SJSA1 (cell line): ENCODE data around the gene PPP2R3B. TPM values are rescaled to one million over a fixed set of nuclear protein-coding genes. Genes with fewer than 3 reads are reported as not detected.
"Not testable (repeated sequence)": the region's sequence is repeated elsewhere in the genome, so short reads cannot be mapped to it uniquely, and the experiment has no call there.

Source experiments
- DNase-seq, 2 experiments: peaks; one replicate each; pipeline ENCODE4 v3.0.0-alpha.2; 2015 to 2020; ENCODE audit warnings: low spot score in 2 of 2, low read depth in 1 of 2
- H3K27ac ChIP-seq: fragments of 250-450 bp; sonication (Bioruptor Pico); 2 replicates; pipeline ENCODE4 v1.5.1; 2020; ENCODE audit warnings: mild to moderate bottlenecking, moderate library complexity
- H3K27me3 ChIP-seq: fragments of 250-450 bp; sonication (Bioruptor Pico); replicated peaks from 2 replicates; pipeline ENCODE4 v1.5.1; 2020; ENCODE audit warnings: mild to moderate bottlenecking, moderate library complexity
- H3K36me3 ChIP-seq: fragments of 250-450 bp; sonication (Bioruptor Pico); 2 replicates; pipeline ENCODE4 v1.5.1; 2020; ENCODE audit warnings: mild to moderate bottlenecking
- H3K4me1 ChIP-seq: fragments of 250-450 bp; sonication (Bioruptor Pico); replicated peaks from 2 replicates; pipeline ENCODE4 v1.6.1; 2021; ENCODE audit warnings: mild to moderate bottlenecking
- H3K4me3 ChIP-seq: fragments of 250-450 bp; sonication (Bioruptor Pico); 2 replicates; pipeline ENCODE4 v1.5.1; 2020; ENCODE audit warnings: mild to moderate bottlenecking
- H3K9me3 ChIP-seq: fragments of 250-450 bp; sonication (Bioruptor Pico); replicated peaks from 2 replicates; pipeline ENCODE4 v1.5.1; 2020; ENCODE audit warnings: mild to moderate bottlenecking
- total RNA-seq: library from RNA; depleted of rRNA; stranded (reverse); fragments of >200 nt; shearing (Covaris generic); gene quantifications from 2 replicates; pipeline ENCODE4 v1.2.3, GENCODE V29; 2014; rRNA removed

The PPP2R3B gene, protein sequence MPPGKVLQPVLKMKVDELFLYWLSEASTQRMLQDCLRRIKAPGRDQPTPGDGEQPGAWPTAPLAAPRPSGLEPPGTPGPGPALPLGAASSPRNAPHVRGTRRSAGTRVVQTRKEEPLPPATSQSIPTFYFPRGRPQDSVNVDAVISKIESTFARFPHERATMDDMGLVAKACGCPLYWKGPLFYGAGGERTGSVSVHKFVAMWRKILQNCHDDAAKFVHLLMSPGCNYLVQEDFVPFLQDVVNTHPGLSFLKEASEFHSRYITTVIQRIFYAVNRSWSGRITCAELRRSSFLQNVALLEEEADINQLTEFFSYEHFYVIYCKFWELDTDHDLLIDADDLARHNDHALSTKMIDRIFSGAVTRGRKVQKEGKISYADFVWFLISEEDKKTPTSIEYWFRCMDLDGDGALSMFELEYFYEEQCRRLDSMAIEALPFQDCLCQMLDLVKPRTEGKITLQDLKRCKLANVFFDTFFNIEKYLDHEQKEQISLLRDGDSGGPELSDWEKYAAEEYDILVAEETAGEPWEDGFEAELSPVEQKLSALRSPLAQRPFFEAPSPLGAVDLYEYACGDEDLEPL
- total RNA-seq = 23.8 and 28.3 TPM in 2 replicates

GRCh38 chrX:386768-387575, at the start of gene PPP2R3B:
PPP2R3B (minus strand) TSS chrX:386907; CDS start chrX:386691, 216 bp downstream.
- no peaks in the 10 kb centered on the region for H3K27me3 ChIP-seq
- DNase-seq = peak; percentile 98 to 99
- peak within 1 kb of the TSS; percentile 99 for H3K27ac ChIP-seq
- H3K9me3 ChIP-seq = no peaks in the 10 kb centered on the region
- H3K36me3 ChIP-seq = peaks cover 7% of the 10 kb centered on the region
- H3K4me1 ChIP-seq = peaks cover 7% of the 10 kb centered on the region; the same call in 1 of the 2 replicates
- H3K4me3 ChIP-seq = peak within 1 kb of the TSS; percentile 90

DNA sequence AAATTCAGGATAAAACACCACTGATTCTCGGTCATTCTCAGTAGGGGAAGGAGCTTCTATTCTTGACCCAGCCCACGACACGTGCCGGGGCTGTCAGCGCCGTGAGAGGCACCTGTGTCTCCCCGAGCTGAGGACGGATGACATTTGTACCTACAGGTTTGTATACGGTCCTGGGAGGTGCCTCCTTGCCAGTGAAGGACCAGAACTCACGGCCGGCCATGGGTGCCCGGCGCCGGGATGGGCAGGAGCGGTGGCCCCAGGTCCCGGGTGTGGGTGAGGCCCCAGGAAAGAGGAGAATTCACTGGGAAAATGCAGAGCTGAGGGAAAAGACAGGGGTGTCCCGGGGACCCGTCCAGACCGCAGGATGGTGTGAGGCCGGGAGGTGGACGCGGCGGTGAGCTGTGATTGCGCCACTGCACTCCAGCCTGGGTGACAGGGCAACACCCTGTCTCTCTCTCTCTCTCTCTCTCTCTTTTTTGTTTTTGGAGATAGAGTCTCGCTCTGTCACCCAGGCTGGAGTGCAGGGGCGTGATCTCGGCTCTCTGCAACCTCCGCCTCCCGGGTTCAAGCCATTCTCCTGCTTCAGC, 48.9 kb upstream of the PPP2R3B start:
- Histone ChIP-seq H3K27ac (no peak overlapping the region), H3K9me3 (peaks cover 6% of the 10 kb centered on the region; the same call in 1 of the 2 replicates), H3K4me3 (no peak overlapping the region), H3K27me3 (no peaks in the 10 kb centered on the region), H3K4me1 (no peaks in the 10 kb centered on the region), H3K36me3 (no peaks in the 10 kb centered on the region)
- no peak for DNase-seq

DNA sequence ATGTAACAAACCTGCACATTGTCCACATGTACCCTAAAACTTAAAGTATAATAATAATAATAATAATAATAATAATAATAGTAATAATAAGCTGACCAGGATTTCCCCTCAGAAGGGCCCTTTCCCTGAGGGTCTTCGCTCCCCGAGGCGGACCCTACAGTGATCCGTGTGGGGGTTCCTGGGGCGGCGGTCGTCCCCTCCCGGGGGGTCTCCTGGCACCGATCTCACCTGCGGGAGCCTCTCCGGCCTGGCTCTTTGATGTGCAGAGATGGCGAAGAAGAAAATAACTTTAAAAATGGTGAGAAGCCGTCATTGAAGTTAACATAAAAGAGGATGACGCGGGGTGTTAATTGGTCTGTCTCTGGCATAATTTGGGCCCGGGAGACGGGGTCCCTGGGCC, 48.2 kb upstream of the PPP2R3B start:
- Histone ChIP-seq H3K27me3 (no peaks in the 10 kb centered on the region), H3K4me3 (no peak overlapping the region), H3K27ac (no peak overlapping the region), H3K36me3 (no peaks in the 10 kb centered on the region), H3K4me1 (no peaks in the 10 kb centered on the region), H3K9me3 (peaks cover 6% of the 10 kb centered on the region; the same call in 1 of the 2 replicates)
- no peak for DNase-seq

GRCh38 chrX:433771-434170, 47.1 kb upstream of the PPP2R3B start:
- H3K27me3 ChIP-seq = no peaks in the 10 kb centered on the region
- no peaks in the 10 kb centered on the region for H3K4me1 ChIP-seq
- H3K36me3 ChIP-seq = no peaks in the 10 kb centered on the region
- H3K27ac ChIP-seq = no peak overlapping the region
- DNase-seq = no peak
- no peak overlapping the region for H3K4me3 ChIP-seq
- H3K9me3 ChIP-seq = peaks cover 6% of the 10 kb centered on the region; the same call in 1 of the 2 replicates

GRCh38 chrX:432666-433065, 46.0 kb upstream of the PPP2R3B start:
- H3K36me3 ChIP-seq, H3K4me3 ChIP-seq, H3K27ac ChIP-seq, H3K27me3 ChIP-seq, H3K4me1 ChIP-seq, H3K9me3 ChIP-seq, DNase-seq: not testable (repeated sequence)

DNA sequence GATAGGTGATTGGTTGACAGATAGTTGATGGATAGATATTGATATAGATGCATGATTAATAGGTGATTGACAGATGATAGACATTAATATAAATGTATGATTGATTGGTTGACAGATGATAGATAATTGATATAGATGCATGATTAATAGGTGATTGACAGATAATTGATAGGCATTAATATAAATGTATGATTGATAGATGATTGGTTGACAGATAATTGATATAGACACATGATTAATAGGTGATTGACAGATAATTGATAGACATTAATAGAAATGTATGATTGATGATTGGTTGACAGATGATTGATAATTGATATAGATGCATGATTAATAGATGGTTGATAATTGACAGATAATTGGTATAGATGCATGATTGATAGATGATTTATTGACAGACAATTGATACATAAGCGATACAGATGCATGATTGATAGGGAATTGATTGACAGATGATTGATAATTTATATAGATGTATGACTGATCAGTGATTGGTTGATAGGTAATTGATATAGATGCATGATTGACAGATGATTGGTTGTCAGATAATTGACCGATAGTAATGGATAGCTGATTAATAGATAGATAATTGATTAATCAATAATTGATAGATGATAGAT, 44.9 kb upstream of the PPP2R3B start:
- Histone ChIP-seq H3K4me1 (no peaks in the 10 kb centered on the region), H3K9me3 (peaks cover 6% of the 10 kb centered on the region; the same call in 1 of the 2 replicates), H3K36me3 (no peaks in the 10 kb centered on the region), H3K27me3 (no peaks in the 10 kb centered on the region), H3K4me3 (no peak overlapping the region), H3K27ac (no peak overlapping the region)
- no peak for DNase-seq

DNA sequence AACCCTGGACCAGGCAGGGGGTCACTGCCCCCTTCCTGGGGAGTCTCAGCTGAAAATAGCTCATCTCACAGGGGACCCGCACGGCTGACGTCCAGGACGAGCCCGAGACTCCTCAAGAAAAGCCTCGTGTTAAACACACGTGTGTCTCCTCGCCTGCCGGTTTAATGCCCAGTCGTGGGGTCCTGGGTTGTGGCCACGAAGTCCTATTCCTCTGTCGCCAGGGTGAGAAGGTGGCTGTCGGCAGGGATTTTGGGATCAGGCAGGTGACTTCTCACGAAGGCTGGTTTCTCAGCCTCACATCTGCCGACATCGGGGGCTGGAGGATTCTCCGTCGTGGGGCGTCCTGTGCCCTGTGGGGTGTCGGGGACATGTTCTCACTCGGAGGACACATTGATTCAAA, 44.3 kb upstream of the PPP2R3B start:
- Histone ChIP-seq H3K36me3 (no peaks in the 10 kb centered on the region), H3K4me3 (no peak overlapping the region), H3K9me3 (peaks cover 6% of the 10 kb centered on the region; the same call in 1 of the 2 replicates), H3K27ac (no peak overlapping the region), H3K27me3 (no peaks in the 10 kb centered on the region), H3K4me1 (no peaks in the 10 kb centered on the region)
- DNase-seq = no peak

DNA sequence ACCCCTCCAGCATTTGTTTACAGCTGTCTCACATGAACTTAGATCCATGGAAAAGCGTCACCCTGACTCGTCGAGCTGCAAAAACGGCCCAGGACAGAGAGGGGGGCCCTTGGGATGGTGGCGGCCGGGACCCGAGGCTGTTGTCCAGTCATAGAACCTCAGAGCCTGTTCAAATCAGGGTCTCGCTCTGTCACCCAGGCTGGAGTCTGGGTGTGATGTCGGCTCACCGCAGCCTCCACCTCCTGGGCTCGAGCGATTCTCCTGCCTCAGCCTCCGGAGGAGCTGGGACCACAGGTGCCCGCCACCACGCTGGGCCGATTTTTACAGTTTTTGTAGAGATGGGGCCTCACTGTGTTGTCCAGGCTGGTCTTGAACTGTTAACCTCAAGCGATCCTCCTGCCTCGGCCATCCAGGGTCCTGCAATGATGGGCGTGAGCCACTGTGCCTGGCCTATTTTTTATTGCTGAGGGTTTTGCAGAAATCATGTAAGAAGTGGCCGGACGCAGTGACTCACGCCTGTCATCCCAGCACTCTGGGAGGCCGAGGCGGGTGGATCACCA, 42.6 kb upstream of the PPP2R3B start:
- H3K9me3 ChIP-seq = peaks cover 4% of the 10 kb centered on the region; the same call in 1 of the 2 replicates
- no peak for DNase-seq
- no peak overlapping the region for H3K27ac ChIP-seq
- H3K36me3 ChIP-seq = no peaks in the 10 kb centered on the region
- H3K4me1 ChIP-seq = no peaks in the 10 kb centered on the region
- H3K27me3 ChIP-seq = no peaks in the 10 kb centered on the region
- no peak overlapping the region for H3K4me3 ChIP-seq

GRCh38 chrX:427812-428725, 41.4 kb upstream of the PPP2R3B start:
- Histone ChIP-seq H3K4me3 (no peak overlapping the region), H3K27ac (no peak overlapping the region), H3K4me1 (no peaks in the 10 kb centered on the region), H3K27me3 (no peaks in the 10 kb centered on the region), H3K36me3 (no peaks in the 10 kb centered on the region), H3K9me3 (no peaks in the 10 kb centered on the region)
- DNase-seq = no peak

DNA sequence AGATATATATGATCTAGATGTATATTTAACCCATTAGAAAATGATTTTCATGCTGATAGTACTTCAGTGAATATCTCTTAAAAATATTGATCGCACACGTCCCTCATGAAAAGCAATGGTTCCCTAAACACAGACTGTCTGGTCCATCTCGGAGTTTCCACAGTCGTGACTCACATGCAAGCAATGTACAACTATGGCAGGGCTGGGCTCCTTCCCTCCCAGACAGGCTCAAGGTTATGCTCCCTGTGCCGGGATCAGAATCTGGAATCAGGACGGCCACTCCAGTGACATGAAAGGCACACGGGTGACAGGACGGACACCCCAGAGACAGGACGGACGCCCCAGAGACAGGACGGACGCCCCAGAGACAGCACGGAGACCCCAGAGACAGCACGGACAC, 40.2 kb upstream of the PPP2R3B start:
- H3K27me3 ChIP-seq = no peaks in the 10 kb centered on the region
- H3K4me1 ChIP-seq = no peaks in the 10 kb centered on the region
- no peak for DNase-seq
- no peaks in the 10 kb centered on the region; the same call in 1 of the 2 replicates for H3K9me3 ChIP-seq
- no peak overlapping the region for H3K4me3 ChIP-seq
- H3K27ac ChIP-seq = no peak overlapping the region
- no peaks in the 10 kb centered on the region for H3K36me3 ChIP-seq

GRCh38 chrX:425056-425455, 38.3 kb upstream of the PPP2R3B start:
- H3K27ac ChIP-seq = no peak overlapping the region
- no peaks in the 10 kb centered on the region for H3K36me3 ChIP-seq
- no peaks in the 10 kb centered on the region for H3K27me3 ChIP-seq
- DNase-seq = no peak
- H3K9me3 ChIP-seq = no peaks in the 10 kb centered on the region; the same call in 1 of the 2 replicates
- no peak overlapping the region for H3K4me3 ChIP-seq
- no peaks in the 10 kb centered on the region for H3K4me1 ChIP-seq
